ENCODE data around the gene TAS2R31.

DNA sequence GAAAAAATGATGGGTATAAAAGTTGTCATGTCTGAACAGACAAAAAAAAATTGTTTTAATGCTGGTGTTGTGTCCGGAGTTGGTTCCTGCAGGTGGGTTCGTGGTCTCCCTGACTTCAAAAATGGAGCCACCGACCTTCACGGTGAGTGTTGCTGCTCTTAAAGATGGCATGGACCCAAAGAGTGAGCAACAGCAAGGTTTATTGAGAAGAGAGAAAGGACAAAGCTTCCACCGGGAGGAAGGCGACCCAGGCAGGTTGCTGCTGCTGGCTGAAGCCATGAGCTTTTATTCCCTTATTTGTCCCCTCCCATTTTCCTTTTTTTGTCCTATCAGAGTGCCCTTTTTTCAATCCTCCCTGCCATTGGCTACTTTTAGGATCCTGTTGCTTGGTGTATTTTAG lies at the start of gene TAS2R31:
- TF ChIP-seq YY1 (IDR thresholded peaks at IDR 0.05; ENCODE audit: insufficient read depth, insufficient read length) (no peak), ZNF274 (IDR thresholded peaks at IDR 0.05; ENCODE audit: low read depth, low read length) (no peak), SUZ12 (IDR thresholded peaks at IDR 0.05; ENCODE audit: extremely low read depth, insufficient read depth, insufficient read length) (no peak)
